Mesothelial cell of epicardium (in vitro differentiated cells): ENCODE results near the gene UBE4A. TPM values are rescaled to one million over a fixed set of nuclear protein-coding genes. Genes with fewer than 3 reads are reported as not detected.

ENCODE experiments used
- DNase-seq, 2 experiments: peaks; one replicate each; pipeline ENCODE4 v3.0.0; 2021; ENCODE audit warnings: low spot score in 2 of 2; ENCODE audit not compliant: unreplicated experiment in 2 of 2
- H3K27ac Mint-ChIP-seq: 2 replicates; pipeline ENCODE4 v1.8.0; 2021; ENCODE audit warnings: mixed read lengths
- H3K27me3 Mint-ChIP-seq: 2 replicates; pipeline ENCODE4 v1.8.0; 2021; ENCODE audit warnings: low read depth, mixed read lengths
- H3K36me3 Mint-ChIP-seq: 2 replicates; pipeline ENCODE4 v1.8.0; 2021; ENCODE audit warnings: mixed read lengths
- H3K4me1 Mint-ChIP-seq: 2 replicates; pipeline ENCODE4 v1.8.0; 2021; ENCODE audit warnings: mixed read lengths
- H3K4me3 Mint-ChIP-seq: 2 replicates; pipeline ENCODE4 v1.8.0; 2021; ENCODE audit warnings: mild to moderate bottlenecking, moderate library complexity, mixed read lengths
- H3K9me3 Mint-ChIP-seq: 2 replicates; pipeline ENCODE4 v1.8.0; 2021; ENCODE audit warnings: mixed read lengths
- CTCF ChIP-seq: fragments of 200-600 bp; sonication (generic); IDR thresholded peaks from one replicate; pipeline ENCODE4 v1.5.0; 2021; ENCODE audit warnings: antibody characterized with exemption; ENCODE audit not compliant: unreplicated experiment
- total RNA-seq: library from RNA; stranded (reverse); gene quantifications from 3 replicates; pipeline ENCODE4 v1.2.1, GENCODE V29; 2021

UBE4A gene
- total RNA-seq, 1 donor from 2014 or later: 40.5 TPM

- no peaks in the 10 kb centered on the region for H3K9me3 Mint-ChIP-seq
- TF ChIP-seq CTCF: no peak
These were observed 78.1 kb downstream of the UBE4A start for GRCh38 chr11:118437208-118438125.

GRCh38 chr11:118438314-118438931, 79.0 kb downstream of the UBE4A start:
- Mint-ChIP-seq H3K4me1 (peaks cover 58% of the 10 kb centered on the region), H3K36me3 (no peaks in the 10 kb centered on the region), H3K27ac (peak overlapping the region; percentile 92), H3K4me3 (peak overlapping the region; percentile 89), H3K27me3 (no peaks in the 10 kb centered on the region), H3K9me3 (no peaks in the 10 kb centered on the region)
- TF ChIP-seq CTCF: no peak
- peak; percentile 27 to 55 for DNase-seq

More at GRCh38 chr11:118437208-118438125, 78.1 kb downstream of the UBE4A start:
- H3K4me3 Mint-ChIP-seq: peak overlapping the region; percentile 89
- H3K36me3 Mint-ChIP-seq: no peaks in the 10 kb centered on the region
- H3K27me3 Mint-ChIP-seq: no peaks in the 10 kb centered on the region
- H3K4me1 Mint-ChIP-seq: peaks cover 52% of the 10 kb centered on the region
- H3K27ac Mint-ChIP-seq: peak overlapping the region; percentile 92
- peak; percentile 28 to 51 for DNase-seq

DNA sequence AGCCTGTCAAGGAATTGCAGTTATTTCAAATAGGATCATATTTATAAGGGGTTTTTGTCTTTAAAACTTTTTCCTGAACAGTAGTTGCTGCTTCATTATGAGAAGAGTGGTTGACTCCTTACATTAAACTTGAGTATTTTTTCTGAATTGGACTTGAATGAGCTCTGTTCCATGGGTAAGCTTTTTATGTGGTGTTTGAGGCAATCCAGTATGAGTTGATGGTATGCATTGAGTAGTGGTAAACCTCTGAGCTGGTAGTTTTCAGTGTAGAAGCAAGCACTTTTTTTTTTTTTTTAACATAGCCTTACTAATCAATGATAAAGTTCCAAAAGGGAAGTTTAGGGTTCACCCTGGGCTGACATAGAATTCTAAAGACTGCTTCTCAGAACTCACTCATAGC, 80.2 kb downstream of the UBE4A start:
- Mint-ChIP-seq H3K4me1 (peaks cover 57% of the 10 kb centered on the region), H3K9me3 (no peaks in the 10 kb centered on the region), H3K27ac (peak overlapping the region; percentile 92), H3K4me3 (no peak overlapping the region), H3K27me3 (no peaks in the 10 kb centered on the region), H3K36me3 (no peaks in the 10 kb centered on the region)
- no peak for DNase-seq
- TF ChIP-seq CTCF: no peak

DNA sequence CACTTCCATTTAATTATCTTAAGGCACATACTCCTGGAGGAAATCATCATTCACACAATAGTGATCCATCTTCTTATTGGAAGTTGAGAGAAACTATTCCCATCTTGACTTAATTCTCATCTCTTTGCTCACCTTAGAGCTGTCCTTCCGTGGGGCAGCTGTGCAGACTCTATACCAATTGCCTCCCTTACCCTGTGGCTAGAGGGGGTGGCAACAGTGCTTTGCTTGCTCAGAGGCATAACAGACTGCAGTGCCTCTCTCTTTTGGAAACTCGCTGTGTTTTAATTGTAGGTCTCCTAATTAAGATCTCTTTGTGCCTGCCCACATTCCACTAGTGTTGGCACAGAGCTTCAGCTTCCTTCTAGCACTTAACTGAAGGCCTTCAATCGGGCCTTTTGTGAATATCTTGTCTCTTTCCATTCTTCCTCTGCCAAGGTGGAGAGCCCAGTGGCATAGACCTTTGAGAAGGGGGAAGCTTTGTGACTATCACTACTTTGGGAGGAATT, 82.4 kb downstream of the UBE4A start:
- TF ChIP-seq CTCF: no peak
- DNase-seq: no peak
- Mint-ChIP-seq H3K27me3 (no peaks in the 10 kb centered on the region), H3K4me3 (no peak overlapping the region), H3K36me3 (peaks cover 2% of the 10 kb centered on the region), H3K27ac (no peak overlapping the region), H3K9me3 (no peaks in the 10 kb centered on the region), H3K4me1 (peaks cover 57% of the 10 kb centered on the region)

- DNase-seq: no peak
- no peak for TF ChIP-seq CTCF
- no peaks in the 10 kb centered on the region for H3K27me3 Mint-ChIP-seq
- H3K27ac Mint-ChIP-seq: no peak overlapping the region
- no peaks in the 10 kb centered on the region for H3K9me3 Mint-ChIP-seq
- peaks cover 3% of the 10 kb centered on the region for H3K36me3 Mint-ChIP-seq
- H3K4me3 Mint-ChIP-seq: no peak overlapping the region
- peaks cover 55% of the 10 kb centered on the region for H3K4me1 Mint-ChIP-seq
These were observed 82.9 kb downstream of the UBE4A start for GRCh38 chr11:118442301-118442700.
